C4-2B (cell line): ENCODE data around the gene MRPL10.

ENCODE experiments used
- ZFX ChIP-seq: fragments of 450-650 bp; IDR thresholded peaks from 2 replicates; pipeline ENCODE4 v1.6.1; 2017
- TF ChIP-seq, protein P1 (sequence below): fragments of 450-650 bp; conservative IDR thresholded peaks from 2 replicates; pipeline ENCODE4 v1.5.1; 2017; ENCODE audit warnings: mild to moderate bottlenecking

DNA sequence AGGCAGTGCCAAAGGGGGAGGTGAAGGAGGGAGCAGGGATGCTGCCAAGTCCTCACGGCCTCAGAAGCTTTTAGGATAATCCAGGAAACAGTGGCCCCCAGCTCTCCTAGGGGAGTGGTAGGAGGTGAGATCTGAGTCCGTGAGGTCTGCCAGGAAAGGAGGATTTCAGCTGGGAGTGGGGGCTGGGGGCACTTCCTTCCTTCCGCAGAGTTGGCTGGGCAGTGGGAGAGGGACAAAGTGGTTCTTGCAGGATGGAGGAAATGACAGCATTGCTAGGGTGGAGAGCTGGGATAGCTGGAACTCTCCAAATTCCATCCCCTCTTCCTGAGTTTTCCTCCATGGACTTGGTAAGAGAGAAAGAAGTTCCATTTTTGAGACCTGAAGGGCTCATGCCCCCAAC lies 24.4 kb upstream of the MRPL10 start:
- TF ChIP-seq, protein P1, sequence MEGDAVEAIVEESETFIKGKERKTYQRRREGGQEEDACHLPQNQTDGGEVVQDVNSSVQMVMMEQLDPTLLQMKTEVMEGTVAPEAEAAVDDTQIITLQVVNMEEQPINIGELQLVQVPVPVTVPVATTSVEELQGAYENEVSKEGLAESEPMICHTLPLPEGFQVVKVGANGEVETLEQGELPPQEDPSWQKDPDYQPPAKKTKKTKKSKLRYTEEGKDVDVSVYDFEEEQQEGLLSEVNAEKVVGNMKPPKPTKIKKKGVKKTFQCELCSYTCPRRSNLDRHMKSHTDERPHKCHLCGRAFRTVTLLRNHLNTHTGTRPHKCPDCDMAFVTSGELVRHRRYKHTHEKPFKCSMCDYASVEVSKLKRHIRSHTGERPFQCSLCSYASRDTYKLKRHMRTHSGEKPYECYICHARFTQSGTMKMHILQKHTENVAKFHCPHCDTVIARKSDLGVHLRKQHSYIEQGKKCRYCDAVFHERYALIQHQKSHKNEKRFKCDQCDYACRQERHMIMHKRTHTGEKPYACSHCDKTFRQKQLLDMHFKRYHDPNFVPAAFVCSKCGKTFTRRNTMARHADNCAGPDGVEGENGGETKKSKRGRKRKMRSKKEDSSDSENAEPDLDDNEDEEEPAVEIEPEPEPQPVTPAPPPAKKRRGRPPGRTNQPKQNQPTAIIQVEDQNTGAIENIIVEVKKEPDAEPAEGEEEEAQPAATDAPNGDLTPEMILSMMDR: no peak
- TF ChIP-seq ZFX: no peak
